DMS 273 treated with DMSO at 0.1 percent for 48 hours (cell line): ENCODE measurements around the gene ZNF280B.
"Not testable (repeated sequence)": the region's sequence is repeated elsewhere in the genome, so short reads cannot be mapped to it uniquely, and the experiment has no call there.

Experiments used
- DNase-seq: peaks from one replicate; lab custom pipeline; 2025; lab: John Stamatoyannopoulos, UW

The ZNF280B gene

DNA sequence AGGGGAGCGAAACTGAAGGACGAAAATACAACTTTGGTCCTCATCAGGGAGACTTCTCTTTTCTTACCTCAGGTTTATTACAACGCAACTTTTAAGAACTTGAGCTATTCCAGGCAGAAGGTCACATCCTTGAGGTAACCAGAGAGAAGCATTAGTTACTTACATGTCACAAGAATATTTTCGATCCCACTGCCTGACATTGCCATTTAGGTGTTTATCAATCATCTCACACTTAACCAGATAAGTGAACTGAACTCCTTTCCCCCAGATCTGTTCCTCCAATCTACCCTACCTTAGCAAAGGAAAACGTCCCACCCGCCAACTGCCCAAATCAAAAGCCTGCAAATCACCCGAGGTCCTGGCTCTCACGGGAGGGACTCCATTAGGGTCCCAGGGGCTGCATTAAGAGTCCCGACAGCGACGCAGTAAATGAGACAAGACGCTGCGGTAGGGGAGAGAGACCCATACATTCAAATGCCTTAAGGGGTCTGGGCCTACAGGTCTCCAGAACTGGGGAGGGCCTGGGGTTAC, 734 bp downstream of the ZNF280B start:
- no peak for DNase-seq

DNA sequence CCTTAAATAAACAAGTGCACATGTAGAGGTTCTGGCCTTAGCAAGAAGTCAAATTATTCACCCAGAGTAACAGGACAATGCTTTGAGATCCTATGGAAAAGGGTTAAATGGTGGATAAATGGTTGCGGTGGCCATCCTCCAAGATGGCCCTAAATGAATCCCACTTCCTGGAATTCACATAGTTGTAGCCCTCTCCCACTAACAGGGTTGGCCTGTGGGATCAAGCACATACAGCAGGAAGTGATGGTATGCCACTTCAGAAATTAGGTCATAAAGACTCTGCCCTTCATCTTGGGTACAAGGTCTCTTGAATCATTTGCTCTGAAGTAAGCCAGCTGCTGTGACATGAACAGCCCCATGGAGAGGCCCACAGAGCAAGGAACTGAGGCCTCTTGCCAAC, 1.8 kb downstream of the ZNF280B start:
- no peak for DNase-seq

DNA sequence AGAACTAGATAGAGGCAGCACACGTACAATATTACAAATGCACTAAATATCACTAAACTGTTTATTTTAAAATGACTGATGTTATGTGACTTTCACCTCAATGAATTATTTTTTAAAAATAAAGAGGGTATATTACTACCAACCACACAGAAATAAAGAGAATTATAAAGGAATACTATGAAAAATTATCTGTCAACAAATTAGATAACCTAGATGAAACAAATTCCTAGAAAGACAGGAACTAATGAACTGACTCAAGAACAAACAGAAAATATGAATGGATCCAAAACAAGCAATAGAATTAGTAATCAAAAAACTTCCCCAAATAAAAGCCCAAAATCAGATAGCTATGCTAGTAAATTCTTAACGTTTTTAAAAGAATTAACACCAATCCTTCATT, 10.3 kb downstream of the ZNF280B start:
- no peak for DNase-seq

DNA sequence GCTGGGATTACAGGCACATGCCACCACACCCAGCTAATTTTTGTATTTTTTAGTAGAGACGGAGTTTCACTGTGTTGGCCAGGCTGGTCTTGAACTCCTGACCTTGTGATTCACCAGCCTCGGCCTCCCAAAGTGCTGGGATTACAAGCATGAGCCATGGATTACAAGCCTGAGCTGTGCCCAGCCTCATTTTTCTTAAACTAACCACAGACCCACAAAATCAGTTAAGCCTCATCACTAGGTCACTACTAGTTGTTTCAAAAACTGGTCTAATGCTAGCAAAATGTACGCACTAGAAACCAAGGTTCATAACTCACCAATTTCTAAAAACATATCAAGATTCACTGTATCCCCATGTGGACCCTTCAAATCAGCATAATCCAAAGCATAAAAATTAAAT, 17.0 kb downstream of the ZNF280B start:
- not testable (repeated sequence) for DNase-seq

DNA sequence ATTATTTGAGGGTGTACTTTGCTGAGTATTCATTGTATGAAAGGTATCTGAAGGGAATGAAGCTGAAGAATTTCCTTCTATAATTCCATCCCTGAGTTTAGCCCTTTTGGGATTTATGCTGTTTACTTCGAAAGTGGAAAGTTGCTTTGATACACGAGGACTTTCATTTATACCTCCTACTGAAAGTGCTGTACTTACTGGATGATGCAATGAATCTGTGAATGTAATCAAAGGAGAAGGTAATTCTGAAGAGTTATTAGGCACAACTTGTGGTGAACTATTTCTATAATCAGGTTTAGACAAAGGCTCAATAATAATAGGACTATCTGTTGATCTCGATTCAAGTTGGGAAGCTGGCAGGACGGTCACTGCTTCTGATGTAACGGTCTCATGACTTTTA, 19.8 kb downstream of the ZNF280B start:
- no peak for DNase-seq

DNA sequence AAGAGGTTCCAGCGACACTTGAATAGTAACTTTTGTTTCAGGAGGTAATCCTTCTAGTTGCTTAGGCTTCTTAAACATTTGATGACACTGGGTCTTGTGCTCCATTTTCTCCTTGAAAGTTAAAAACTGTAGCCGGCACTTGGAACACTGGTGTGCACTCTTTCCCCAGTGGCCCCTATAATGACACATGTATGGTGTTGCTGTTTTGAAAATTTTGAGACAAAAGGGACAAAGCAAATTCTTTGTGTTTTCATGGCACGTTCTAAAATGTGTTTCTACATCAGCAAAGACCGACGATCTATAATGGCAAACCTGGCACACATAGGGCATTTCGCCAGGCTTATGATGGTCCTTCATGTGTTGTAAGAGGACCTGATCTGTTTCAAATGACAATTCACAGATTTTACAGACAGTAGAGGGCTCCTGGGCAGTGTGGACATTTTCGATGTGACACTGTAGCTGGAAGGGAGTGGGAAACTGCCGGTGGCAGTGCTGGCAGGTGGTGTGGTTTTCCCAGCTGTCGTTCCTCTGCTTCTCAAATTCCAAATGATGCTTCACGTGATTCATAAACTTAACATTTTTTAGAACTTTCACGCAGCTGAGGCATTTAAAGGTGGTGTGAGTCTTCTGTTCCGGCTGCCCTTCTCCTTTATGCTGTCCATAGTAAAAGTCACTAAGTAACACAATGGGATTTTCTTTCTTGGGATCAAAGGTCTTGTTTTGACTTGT, 20.5 kb downstream of the ZNF280B start:
- DNase-seq = no peak

DNA sequence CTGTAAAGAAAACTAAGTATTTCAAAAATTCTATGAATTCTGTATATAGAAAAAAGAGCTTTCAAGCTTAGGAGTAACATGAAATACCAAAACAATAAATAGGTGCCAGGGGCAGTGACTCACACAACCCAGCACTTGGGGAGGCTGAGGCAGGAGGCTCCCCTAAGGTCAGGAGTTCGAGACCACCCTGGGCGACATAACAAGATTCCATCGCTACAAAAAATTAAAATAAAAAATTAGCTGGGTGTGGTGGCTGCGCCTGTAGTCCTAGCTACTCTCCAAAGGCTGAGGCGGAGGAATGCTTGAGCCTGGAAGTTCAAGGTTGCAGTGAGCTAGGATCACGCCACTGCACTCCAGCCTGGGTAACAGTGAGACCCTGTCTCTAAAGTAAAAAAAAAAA, 21.5 kb downstream of the ZNF280B start:
- no peak for DNase-seq

DNA sequence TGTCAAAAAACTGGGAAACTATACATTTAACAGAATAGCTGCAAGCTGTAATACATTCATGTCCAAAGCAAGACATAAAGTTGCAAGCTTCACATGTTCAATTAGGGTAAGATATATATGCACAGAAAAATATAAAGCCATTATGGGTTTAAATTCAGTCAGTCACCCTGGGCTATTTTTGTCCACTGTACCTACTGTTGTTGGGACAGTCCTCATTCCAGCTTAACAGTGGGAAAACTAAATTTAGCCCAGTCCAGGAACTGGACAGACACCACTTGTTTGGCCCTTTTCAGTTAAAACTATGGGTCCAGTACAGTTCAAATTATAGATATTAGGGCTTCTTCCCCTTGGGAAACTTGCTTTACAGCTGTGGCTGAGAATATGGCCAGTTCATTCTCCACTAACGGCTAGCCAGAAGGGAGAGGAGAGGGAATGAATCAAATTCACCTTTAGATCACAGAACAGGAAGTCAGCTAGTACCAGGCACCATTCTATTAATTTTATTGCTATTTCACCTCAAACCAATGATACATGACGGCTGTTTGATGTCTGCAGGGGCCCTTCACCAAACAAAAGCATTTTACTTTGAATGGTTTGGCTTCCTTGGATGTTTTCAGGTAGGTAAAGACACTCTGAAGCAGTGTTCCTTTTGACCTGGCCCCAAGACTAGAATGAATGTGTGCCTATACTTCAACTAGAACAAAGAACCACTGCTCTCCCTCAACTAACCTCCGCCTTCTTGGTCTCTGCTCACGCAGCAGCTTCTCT, 22.2 kb downstream of the ZNF280B start:
- no peak for DNase-seq

DNA sequence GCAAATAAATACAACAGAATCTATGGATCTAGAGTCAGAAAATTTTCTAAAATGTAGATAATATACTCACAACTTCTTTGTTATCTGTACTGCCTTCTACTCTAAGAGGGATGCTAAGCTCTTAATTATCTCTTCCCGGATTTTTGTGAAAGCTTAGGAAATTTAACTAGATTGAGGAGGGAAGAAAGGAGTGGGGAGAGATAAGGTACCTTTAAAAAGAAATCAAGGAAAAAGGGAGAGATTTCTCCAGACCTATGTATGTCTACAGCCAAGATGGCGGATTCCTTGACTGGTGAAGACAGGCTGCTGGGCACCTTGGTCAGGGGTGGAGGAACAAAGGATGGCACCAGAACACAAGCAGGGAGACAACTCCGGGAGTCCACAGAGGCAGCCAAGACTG, 23.0 kb downstream of the ZNF280B start:
- no peak for DNase-seq

DNA sequence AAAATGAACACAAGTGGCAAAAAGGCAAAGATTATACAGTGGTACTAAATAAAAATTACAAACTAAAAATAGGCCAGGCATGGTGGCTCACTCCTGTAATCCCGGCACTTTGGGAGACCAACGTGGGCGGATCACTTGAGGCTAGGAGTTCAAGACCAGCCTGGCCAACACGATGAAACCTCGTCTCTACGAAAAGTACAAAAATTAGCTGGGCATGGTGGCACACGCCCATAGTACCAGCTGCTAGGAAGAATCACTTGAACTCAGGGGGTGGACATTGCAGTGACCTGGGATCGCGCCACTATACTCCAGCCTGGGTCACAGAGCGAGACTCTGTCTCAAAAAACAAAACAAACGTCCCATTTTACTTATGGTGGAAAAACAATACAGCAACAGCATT, 24.5 kb downstream of the ZNF280B start:
- no peak for DNase-seq

DNA sequence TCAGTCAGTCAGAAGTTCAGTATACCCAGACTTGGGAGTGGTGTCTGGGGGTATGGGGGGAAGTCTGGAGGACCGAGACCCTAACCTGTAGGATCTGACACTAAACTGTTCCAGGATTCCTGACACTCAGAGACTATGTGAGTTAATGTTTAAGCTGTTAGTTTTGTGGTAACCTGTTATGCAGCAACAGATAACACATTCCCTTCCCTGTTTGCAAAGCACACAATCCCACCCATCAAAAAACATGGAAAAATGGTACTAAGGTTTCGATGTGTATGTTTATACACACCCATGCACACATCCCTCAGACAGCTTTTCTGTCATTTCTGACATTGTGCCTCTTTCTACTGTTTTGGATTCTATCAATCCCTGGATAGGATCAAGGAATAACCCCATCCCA, 27.6 kb downstream of the ZNF280B start:
- DNase-seq = no peak

DNA sequence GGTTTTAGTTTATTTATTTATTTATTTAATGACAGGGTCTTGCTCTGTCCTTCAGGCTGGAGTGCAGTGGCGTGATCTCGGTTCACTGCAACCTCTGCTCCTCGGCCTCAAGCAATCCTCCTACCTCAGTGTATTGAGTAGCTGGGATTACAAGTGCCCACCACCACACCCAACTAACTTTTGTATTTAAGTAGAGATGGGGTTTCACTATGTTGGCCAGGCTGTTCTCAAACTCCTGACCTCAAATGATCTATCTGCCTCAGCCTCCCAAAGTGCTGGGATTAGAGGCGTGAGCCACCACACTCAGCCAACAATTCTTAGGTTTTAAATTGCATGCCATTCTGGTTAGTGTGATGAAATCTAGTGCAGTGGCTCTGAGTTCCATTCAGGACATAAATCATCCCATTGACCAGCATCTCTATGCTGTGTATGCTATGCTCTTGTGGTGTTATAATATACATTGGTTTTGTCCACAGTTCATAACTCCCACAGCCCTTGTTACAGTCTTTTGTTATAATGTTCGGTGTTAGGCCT, 28.5 kb downstream of the ZNF280B start:
- DNase-seq = no peak

DNA sequence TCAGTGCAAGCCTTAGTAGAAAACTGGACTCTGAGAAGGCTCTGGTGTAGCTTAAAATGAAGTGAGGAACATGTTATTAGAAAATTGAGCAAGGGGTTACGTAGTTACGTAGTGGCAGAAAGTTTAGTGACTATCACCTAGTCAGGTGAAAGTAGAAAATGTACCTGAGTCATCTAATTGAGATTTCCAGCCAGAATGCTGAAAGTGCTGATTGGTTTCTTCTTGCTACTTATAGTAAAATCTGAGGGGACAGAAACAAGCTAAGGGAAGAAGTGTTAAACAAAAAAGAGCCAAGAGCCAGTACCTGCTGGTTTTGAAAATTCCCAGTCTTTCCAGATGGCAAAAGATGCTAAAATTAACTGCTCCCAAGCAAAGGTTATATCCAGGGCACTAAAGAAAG, 29.4 kb downstream of the ZNF280B start:
- DNase-seq = no peak

DNA sequence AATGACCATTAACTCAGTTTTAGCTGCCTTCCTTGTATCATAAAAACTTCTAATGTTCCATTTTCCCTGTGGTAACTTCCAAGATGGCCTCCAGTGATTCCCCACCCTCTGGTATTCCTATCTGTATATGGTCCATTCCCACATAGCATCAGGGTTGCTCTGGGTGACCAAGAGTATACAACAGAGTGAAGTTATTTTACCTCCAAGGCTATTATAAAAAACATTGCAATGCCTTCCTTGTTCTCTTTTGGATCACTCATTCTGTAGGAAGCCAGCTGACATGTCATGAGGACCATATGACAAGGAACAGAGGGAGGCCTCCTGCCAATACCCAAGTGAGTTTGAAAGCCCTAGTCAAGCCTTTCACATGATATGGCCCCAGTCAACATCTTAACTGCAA, 30.1 kb downstream of the ZNF280B start:
- DNase-seq = no peak

DNA sequence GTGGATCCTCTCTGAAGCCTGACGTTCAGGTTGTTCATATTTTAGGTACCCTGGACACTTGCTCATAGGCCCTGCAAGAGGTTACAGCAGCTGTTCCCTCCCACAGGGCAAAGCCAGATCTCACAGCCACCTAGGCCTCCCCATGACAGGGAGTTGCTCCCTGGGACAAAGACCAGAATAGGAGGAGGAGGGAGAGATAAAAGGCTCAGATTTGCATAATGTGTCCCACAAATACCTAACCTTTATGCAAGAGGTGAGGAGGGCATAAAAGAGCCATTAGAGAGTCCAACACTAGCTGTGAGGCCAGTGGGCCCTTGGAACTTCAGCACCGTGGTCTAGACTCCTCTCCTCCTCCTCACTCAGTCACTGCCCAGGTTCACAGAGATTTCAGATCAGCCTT, 33.8 kb downstream of the ZNF280B start:
- DNase-seq = no peak

DNA sequence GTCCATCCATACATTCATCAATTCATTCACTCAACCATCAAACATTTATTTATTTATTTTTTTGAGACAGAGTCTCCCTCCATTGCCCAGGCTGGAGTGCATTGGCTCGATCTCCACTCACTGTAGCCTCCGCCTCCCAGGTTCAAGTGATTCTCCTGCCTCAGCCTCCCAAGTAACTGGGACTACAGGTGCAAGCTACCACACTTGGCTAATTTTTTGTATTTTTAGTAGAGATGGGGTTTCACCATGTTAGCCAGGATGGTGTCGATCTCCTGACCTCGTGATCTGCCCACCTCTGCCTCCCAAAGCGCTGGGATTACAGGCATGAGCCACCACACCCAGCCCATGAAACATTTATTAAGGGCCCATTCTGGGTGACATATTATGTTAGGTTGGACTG, 37.4 kb downstream of the ZNF280B start:
- not testable (repeated sequence) for DNase-seq

DNA sequence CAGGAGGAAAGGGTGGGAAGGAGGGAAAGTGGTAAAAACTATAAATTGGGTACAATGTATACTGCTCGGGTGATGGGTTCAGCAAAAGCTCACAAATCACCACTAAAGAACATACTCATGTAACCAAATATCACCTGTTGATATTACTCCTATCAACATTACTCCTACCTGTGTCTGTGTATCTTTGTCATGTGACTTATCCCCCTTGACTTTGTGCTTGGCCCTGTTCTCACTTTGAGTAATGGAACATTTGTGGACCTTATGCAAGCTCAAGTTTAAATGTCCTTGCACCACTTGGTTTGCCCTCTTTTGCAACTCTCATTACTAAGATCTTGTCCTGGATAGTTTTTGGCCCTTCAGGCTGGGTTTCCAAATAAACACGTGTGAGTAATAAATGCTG, 39.0 kb downstream of the ZNF280B start:
- DNase-seq = no peak

DNA sequence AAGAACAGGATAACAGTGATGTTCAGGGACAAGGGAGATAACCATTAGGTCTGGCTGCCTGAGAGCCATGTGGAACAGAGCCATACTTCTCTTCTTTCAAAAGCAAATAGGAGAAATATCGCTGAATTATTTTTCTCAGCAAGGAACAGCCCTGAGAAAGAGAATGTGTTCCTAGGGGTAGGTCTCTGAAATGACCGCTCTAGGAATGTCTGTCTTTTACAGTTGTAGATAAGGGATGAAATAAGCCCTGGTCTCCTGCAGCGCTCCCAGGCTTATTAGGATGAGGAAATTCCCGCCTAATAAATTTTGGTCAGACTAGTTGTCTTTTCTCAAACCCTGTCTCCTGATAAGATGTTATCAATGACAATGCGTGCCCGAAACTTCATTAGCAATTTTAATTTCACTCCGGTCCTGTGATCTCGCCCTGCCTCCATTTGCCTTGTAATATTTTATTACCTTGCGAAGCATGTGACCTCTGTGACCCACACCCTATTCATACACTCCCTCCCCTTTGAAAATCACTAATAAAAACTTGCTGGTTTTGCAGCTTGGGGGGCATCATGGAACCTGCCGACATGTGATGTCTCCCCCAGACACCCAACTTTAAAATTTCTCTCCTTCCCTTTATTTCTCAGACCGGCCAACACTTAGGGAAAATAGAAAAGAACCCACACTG, 39.6 kb downstream of the ZNF280B start:
- DNase-seq = not testable (repeated sequence)

DNA sequence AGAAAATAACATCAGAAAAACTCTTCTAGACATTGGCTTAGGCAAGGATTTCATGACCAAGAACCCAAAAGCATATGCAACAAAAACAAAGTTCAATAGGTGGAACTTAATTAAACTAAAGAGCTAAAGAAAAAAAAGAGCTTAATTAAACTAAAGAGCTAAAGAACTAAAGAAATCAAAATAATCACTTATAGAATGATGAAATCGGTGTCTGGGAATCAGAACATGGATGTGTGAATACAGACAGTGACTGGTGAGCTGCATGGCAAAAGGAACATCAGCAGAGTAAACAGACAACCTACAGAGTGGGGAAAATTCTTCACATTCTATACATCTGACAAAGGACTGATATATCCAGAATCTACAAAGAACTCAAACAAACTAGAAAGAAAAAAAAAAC, 41.4 kb downstream of the ZNF280B start:
- no peak for DNase-seq

DNA sequence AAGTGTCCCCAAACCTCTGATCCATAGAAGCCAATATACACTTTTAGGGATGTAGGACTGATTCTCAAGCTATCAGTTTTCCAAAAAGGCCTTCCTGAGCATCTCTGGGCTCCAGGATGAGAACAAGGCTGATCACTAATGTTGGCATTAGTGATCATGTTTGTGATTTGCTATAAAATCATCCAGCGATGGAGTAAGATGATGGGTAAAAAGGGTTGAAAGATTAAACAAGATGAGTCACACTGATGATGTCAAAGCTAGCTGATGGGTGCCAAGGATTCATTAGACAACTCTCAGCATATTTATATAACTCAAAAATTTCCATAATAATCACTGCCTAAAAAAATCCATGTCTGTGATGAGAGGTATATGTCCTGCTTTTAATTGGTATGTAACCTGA, 42.8 kb downstream of the ZNF280B start:
- no peak for DNase-seq

DNA sequence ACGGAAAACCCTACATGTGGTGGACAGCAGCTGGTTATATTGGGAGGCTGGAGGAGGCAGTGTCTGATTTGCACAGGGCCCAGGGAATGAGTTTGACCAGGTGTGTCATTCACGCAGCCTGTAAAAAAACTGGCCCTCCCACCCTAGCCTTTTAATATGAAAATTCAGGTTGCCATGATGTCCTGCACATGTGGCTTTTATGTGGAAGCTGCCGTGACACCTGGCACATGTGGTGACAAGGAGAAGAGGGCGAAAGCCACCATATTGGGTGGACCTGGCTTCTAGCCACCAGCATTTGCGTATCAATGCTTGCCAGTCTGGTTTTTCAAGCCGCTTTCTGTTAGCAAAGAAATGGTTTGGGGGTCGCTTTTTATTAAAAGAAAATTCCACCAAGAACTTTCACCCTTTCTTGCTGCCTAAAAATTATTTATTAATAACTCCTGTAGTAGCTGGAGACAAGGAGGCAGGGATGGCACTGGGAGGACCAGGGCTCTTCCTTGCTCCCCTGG, 43.4 kb downstream of the ZNF280B start:
- DNase-seq = no peak

DNA sequence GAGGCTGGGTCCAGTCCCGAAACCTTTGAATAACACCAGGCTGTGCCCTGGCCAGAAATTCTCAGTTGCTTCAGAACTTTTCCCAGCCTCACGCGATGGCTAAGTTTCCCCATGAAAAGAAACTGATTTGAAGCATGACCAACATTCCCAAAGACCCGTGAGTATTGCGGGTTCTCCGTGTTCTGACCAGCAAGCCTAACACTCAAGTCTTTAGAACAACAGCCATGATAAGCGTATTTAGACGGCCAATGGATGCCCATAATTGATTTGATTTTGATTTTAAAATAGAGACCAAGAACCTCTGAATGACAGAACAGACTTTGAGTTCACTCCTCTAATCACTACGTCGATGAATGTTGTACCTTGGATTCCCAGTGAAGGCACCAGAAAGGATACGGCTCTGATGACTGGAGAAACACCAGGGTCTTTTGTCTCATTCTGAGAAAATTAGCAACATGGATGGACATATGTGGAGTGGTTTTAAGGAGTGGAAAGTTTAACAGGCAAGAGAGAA, 43.9 kb downstream of the ZNF280B start:
- DNase-seq = no peak
